ENCODE measurements around the gene PRAMEF4. TPM values are rescaled to one million over a fixed set of nuclear protein-coding genes. Genes with fewer than 3 reads are reported as not detected.
"Not testable (repeated sequence)": the region's sequence is repeated elsewhere in the genome, so short reads cannot be mapped to it uniquely, and the experiment has no call there.

PRAMEF4 gene
- total RNA-seq = not detected

GRCh38 chr1:12886101-12886500 is at the start of gene PRAMEF4:
Gene PRAMEF4 (minus strand): TSS chr1:12886201. CDS start chr1:12883394, 2,807 bp downstream.
- H3K27me3 ChIP-seq; H3K27ac ChIP-seq; intact Hi-C loops (cut with DNase I); H3K9ac ChIP-seq (ENCODE audit: low read depth in 2 of 2, low read length in 2 of 2); H3K4me3 ChIP-seq; H3K9me3 ChIP-seq; DNase-seq; H3K36me3 ChIP-seq; H3K4me1 ChIP-seq: not testable (repeated sequence)

GRCh38 chr1:12924368-12924767 is 38.4 kb upstream of the PRAMEF4 start:
- DNase-seq; intact Hi-C loops (cut with DNase I); H3K9me3 ChIP-seq; H3K27ac ChIP-seq; H3K4me3 ChIP-seq; H3K9ac ChIP-seq (ENCODE audit: low read depth in 2 of 2, low read length in 2 of 2); H3K27me3 ChIP-seq; H3K36me3 ChIP-seq; H3K4me1 ChIP-seq: not testable (repeated sequence)

GRCh38 chr1:12921749-12922148 is 35.7 kb upstream of the PRAMEF4 start:
- intact Hi-C loops (cut with DNase I); H3K4me3 ChIP-seq; H3K9me3 ChIP-seq: not testable (repeated sequence)

GRCh38 chr1:12916310-12916709 is 30.3 kb upstream of the PRAMEF4 start, which contains the start of gene PRAMEF7:
Gene PRAMEF7 (plus strand): TSS chr1:12916610. CDS start chr1:12917693, 1,083 bp downstream.
- H3K36me3 ChIP-seq; H3K4me3 ChIP-seq; intact Hi-C loops (cut with DNase I); H3K4me1 ChIP-seq; H3K27me3 ChIP-seq; H3K9me3 ChIP-seq; DNase-seq; H3K27ac ChIP-seq; H3K9ac ChIP-seq (ENCODE audit: low read depth in 2 of 2, low read length in 2 of 2): not testable (repeated sequence)

More at GRCh38 chr1:12921749-12922148, 35.7 kb upstream of the PRAMEF4 start:
- not testable (repeated sequence) for H3K9ac ChIP-seq (ENCODE audit: low read depth in 2 of 2, low read length in 2 of 2); H3K4me1 ChIP-seq; H3K27me3 ChIP-seq; H3K27ac ChIP-seq; DNase-seq; H3K36me3 ChIP-seq

DNA sequence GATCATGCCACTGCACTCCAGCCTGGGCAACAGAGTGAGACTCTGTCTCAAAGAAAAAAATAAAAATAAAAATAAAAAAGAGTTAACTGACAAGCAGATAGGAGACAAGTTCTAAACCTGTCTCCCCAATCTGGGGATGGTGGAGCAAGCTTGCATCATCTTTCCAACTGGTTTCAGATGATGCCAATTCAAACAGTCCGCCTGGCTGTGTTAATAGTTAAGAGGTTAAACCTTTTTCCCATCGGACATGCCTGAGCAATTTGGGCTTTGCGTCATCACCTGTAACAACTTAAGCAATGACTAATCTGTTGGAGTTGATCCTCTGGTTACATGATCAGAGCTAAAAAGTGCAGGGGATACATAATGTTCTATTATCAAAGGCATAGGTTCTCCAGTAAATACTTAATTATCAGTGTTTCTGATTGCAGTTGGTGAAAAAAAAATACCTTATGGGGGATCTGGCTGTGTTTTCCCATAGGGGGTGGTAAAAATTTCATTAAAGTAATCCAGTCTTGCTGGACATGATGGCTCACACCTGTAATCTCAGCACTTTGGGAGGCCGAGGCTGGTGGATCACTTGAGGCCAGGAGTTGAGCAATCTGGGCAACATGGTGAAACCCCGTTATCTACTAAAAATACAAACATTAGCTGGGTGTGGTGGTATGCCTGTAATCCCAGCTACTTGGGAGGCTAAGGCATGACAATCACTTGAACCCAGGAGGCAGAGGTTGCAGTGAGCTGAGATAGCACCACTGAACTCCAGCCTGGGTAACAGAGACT is 18.0 kb upstream of the PRAMEF4 start:
- intact Hi-C loops (cut with DNase I); H3K9ac ChIP-seq (ENCODE audit: low read depth in 2 of 2, low read length in 2 of 2); H3K4me1 ChIP-seq; H3K27me3 ChIP-seq; DNase-seq; H3K27ac ChIP-seq; H3K4me3 ChIP-seq; H3K36me3 ChIP-seq; H3K9me3 ChIP-seq: not testable (repeated sequence)

DNA sequence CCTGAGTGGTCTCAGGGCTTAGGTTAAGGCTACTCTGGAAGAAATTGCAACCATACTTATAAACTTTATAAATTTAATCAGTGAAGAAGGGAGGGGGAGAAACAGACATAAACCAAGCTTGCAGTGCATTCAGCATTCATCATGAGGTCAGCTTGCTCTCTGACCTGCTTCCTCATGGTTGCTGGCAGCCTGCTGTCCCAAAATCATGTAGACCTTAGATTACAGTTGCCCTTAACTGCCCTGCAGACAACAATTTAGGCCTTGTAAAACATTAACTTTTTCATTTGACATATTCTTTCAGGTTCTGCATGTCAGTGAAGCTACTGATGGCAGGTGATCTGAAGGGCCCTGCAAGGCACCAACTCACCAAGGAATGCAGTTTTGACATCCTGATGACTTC is 13.2 kb upstream of the PRAMEF4 start:
- H3K4me1 ChIP-seq; DNase-seq; H3K9ac ChIP-seq (ENCODE audit: low read depth in 2 of 2, low read length in 2 of 2); H3K27me3 ChIP-seq; H3K27ac ChIP-seq; H3K36me3 ChIP-seq; H3K4me3 ChIP-seq; intact Hi-C loops (cut with DNase I); H3K9me3 ChIP-seq: not testable (repeated sequence)

- H3K27me3 ChIP-seq; H3K27ac ChIP-seq; H3K36me3 ChIP-seq; H3K9me3 ChIP-seq; H3K4me3 ChIP-seq; H3K9ac ChIP-seq (ENCODE audit: low read depth in 2 of 2, low read length in 2 of 2); DNase-seq; intact Hi-C loops (cut with DNase I); H3K4me1 ChIP-seq: not testable (repeated sequence)
These were observed 12.2 kb upstream of the PRAMEF4 start, which contains the start of gene PRAMEF10 for GRCh38 chr1:12898170-12898569. Gene PRAMEF10 (minus strand): TSS chr1:12898270. CDS start chr1:12895847, 2,423 bp downstream.

DNA sequence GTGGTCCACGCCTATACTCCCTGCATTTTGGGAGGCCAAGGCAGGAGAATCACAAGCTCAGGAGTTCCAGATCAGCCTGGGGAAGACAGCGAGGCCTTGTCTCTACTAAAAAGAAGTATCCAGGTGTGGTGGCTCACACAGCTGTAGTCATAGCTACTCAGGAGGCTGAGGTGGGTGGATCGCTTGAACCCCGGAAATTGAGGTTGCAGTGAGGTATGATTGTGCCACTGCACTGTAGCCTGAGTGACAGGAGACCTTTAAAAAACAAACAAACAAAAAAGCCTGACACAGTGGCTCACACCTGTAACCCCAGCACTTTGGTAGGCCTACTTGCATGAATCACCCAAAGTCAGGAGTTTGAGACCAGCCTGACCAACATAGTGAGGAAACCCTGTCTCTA is 7.5 kb downstream of the PRAMEF4 start:
- DNase-seq; H3K27ac ChIP-seq; intact Hi-C loops (cut with DNase I); H3K4me1 ChIP-seq; H3K36me3 ChIP-seq; H3K9ac ChIP-seq (ENCODE audit: low read depth in 2 of 2, low read length in 2 of 2); H3K9me3 ChIP-seq; H3K27me3 ChIP-seq; H3K4me3 ChIP-seq: not testable (repeated sequence)

- H3K27me3 ChIP-seq; H3K27ac ChIP-seq; H3K36me3 ChIP-seq; H3K9ac ChIP-seq (ENCODE audit: low read depth in 2 of 2, low read length in 2 of 2); H3K4me1 ChIP-seq; H3K4me3 ChIP-seq; DNase-seq; H3K9me3 ChIP-seq; intact Hi-C loops (cut with DNase I): not testable (repeated sequence)
These were observed 22.7 kb downstream of the PRAMEF4 start for GRCh38 chr1:12863131-12863880.

- H3K27me3 ChIP-seq; intact Hi-C loops (cut with DNase I); H3K36me3 ChIP-seq; H3K4me1 ChIP-seq; H3K4me3 ChIP-seq; H3K27ac ChIP-seq; DNase-seq; H3K9ac ChIP-seq (ENCODE audit: low read depth in 2 of 2, low read length in 2 of 2); H3K9me3 ChIP-seq: not testable (repeated sequence)
These were observed 29.2 kb downstream of the PRAMEF4 start, which contains the start of gene PRAMEF2 for GRCh38 chr1:12856786-12857185. Gene PRAMEF2 (plus strand): TSS chr1:12857086. CDS start chr1:12859010, 1,924 bp downstream.

Measured in colonic mucosa (tissue), 4 donors.